GM21619 (cell line): ENCODE measurements around the gene ASB10.

ENCODE experiments used
- ATAC-seq: cut with Tn5 transposase; IDR thresholded peaks from one replicate; pipeline ENCODE4 v1.9.1; 2021; ENCODE audit not compliant: unreplicated experiment

The ASB10 gene

GRCh38 chr7:151167197-151167961 lies 19.7 kb downstream of the ASB10 start, which contains the start of gene GBX1:
TSS of gene GBX1 (minus strand) at chr7:151167694. CDS start at chr7:151167548, 146 bp downstream.
- ATAC-seq, result no peak

- ATAC-seq, result no peak
These were observed 20.3 kb downstream of the ASB10 start for GRCh38 chr7:151166629-151167196.

DNA sequence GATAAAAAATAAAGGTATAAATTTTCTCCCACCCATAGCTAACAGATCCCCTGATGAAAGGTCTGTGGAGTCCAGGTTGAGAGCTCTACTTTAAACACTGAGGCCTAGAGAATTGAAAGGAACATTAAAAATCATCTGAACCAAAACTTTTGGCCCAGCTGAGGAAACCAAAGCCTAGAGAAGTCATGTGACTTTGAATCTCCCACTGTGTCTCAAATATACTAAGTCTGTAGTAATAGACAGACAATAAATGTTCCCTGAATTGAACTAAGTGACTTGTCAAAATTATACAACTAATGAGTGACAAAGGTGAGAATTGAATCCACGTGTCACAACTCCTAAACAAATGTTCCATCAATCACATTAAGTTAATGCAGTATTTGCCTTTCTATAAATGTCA lies 25.3 kb downstream of the ASB10 start:
- ATAC-seq, result no peak

DNA sequence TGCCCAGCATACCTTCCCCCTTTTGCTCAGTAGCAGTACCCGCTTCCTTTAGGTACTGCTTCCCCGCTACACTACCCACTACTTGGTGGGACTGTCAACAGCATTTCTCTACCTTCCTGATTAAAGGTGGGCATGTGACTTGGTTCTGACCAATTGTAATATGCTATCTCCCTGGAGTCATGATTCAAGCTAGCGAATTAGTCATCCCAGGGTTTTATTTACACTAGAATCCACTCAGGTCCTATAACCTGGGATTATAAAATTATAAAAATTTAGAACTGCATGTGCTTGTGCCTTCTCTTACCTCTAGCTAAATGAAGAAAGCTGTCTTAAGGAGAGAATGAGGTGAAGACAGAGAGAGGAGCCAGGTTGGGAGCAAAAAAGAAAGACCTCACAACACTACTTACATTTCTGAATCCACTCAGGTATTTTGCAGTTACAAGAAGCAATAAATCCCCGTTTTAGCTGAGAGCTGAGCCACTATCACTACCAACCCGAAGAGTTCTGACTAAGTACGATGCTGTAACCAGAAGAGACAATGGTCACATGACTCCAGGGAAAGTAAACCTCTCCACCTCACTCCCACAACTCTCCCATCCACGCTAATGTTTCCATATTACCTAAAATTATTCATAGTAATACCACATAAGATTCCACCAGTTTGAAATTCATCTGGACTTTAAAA lies 29.3 kb downstream of the ASB10 start:
- ATAC-seq, result no peak

DNA sequence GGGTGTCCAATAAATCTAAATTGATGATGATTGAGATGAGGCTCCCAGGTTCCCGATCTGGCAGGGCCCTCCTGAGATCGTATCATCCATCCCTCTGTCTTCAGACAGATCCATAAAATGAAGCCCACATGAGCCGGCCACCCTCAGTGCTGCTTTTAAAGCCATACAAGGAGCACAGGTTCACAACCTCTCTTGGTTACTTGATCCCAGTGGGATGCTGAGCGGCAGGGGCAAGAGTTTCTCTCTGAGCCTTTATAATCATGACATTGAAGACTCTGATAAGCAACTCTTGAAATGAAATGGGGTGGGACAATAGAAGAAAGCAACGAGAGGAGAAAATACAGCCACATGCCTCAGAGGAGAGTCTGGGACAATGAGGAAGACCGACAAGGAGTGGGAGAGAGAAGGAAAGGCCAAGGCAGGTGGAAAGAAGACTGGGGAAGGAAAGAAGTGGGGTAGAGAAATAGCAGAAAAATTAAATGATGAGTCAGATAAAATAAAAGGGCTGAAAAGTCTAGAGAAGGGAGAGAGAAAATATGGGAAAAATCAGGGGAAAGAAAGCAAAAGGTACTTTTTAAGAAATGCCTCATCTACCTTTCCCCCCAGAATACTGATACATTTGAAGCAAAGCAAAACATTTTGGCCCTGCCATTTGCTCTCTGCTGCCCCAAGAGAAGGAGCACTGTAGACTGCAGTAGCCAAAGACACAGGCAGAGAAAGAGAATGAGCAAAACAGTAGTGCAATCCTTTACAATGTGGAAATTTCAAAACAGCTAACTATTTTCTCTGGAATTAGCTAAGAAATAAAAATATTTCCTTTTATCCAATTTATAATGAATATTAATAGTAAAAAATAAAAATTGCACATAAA lies 34.2 kb downstream of the ASB10 start:
- ATAC-seq, result no peak

GRCh38 chr7:151150388-151150787 lies 36.7 kb downstream of the ASB10 start:
- ATAC-seq, result no peak

DNA sequence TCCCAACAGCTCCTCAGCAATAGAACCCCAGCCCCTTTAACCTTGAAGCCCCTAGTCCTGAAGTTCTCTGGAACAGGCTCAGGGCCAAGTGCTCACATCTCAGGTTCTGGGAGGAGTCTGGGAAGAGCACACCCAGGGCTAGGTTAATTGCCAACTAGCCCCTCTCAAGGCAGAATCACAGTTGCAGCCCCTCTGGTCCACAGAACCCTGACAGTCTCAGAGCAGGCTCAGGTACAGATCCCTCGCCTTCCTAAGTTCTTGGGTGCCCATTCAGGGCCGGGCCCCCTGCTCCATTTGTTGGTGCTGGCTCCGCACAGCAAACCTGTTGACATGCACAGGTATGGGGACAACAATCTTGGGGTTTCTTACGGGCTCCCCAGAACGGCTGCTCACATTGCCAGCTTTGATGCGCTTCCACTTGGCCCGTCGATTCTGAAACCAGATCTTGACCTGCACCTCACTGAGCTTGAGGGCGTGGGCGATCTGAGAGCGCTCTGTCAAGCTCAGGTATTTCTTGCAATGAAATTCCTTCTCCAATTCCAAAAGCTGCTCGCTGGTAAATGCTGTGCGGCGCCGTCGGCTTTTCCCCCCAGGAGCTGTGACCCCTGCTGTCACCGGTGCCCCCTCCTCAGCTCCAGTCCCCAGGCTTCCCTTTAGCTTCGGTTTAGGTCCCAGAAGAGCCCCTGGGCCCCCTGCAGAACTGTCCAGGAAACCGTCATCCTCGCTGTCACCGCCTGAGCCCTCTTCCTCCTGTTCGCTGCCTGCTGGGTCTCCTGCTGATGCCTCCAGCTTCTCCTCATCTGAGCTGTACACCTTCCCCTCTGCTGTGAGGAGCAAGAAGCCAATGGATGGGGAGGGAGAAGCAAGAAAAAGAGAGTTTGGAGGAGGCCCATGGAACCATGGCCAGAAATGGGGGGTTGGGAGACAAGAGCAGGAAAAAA lies 38.5 kb downstream of the ASB10 start:
- ATAC-seq, result no peak

- ATAC-seq, result no peak
These were observed 40.3 kb downstream of the ASB10 start for GRCh38 chr7:151146761-151147160.

GRCh38 chr7:151144387-151144786 lies 42.7 kb downstream of the ASB10 start:
- no peak for ATAC-seq

DNA sequence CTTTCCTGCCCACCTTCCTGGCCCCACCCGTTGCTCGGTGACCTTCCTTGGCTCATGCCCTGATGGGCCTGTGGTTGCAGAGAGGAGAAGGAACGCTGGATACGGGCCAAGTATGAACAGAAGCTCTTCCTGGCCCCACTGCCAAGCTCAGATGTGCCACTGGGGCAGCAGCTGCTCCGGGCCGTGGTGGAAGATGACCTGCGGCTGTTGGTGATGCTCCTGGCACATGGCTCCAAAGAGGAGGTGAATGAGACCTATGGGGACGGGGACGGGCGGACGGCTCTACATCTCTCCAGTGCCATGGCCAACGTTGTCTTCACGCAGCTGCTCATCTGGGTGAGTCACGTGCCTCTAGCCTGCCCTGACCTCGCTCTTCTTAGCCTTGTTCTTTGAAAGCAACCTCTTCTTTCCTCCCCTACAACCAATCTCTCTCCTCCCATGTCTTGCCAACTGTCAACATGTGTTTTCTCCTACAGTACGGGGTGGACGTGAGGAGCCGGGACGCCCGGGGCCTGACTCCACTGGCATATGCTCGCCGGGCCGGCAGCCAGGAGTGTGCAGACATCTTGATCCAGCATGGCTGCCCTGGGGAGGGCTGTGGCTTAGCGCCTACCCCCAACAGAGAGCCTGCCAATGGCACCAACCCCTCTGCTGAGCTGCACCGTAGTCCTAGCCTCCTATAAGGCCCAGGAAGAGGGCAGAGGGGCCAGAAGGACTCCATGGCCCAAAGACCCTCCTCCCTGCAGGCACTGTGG lies 43.6 kb downstream of the ASB10 start:
- no peak for ATAC-seq

- ATAC-seq, result no peak
These were observed 44.4 kb downstream of the ASB10 start for GRCh38 chr7:151142686-151143040.

DNA sequence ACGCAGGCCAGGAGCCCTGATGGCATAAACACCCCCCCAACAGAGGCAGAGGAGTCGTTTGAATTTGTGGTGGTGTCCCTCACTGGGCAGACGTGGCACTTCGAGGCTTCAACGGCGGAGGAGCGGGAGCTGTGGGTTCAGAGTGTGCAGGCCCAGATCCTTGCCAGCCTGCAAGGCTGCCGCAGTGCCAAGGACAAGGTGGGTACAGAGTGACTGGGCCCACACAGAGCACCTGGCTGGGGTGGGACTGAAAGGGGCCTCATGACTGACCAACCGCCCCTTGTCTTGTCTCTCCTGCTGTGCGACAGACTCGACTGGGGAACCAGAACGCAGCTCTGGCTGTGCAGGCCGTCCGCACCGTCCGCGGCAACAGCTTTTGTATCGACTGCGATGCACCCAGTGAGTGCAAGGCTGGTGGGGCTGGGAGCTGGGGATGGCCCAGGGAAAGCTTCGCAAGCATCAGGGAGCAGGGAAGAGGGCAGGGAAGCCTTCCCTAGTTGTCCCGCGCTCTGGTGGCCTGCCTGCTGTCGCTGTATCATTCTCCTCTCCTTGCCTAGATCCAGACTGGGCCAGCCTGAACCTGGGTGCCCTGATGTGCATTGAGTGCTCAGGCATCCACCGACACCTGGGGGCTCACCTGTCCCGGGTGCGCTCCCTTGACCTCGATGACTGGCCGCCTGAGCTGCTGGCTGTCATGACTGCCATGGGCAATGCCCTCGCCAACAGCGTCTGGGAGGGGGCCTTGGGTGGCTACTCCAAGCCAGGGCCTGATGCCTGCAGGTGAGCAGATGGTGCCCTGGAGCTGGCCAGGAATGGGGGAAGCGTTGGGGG lies 45.0 kb downstream of the ASB10 start:
- no peak for ATAC-seq

DNA sequence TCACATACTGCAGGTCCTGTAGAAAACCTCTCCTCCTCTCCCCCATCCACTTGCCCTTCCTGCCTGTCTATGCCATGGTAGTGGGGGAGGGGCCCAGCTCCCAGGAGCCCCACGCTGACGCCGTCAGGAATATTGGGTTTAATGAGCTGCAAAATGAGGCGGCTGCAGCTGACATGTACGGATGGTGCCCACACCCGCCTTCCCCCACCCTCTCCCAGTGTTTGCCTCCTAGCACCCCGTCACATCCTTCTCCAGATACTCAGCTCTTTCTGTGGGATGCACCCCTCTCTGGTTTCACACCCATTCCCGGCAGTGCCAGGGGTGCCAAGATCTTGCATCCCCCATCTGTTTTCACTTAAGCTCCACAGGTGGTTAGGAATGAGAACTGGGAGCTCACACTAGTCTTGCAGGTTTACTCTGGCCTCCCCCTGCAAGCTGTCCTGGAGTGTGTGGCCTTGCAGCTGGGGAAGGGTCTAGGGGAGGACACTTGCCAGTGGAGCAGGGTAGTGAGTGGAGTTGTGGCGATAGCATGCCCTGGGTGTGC lies 45.7 kb downstream of the ASB10 start:
- no peak for ATAC-seq

- ATAC-seq, result no peak
These were observed 46.2 kb downstream of the ASB10 start for GRCh38 chr7:151140826-151141225.

- no peak for ATAC-seq
These were observed 47.3 kb downstream of the ASB10 start for GRCh38 chr7:151139791-151140190.

GRCh38 chr7:151139071-151139790 lies 47.8 kb downstream of the ASB10 start:
- no peak for ATAC-seq

DNA sequence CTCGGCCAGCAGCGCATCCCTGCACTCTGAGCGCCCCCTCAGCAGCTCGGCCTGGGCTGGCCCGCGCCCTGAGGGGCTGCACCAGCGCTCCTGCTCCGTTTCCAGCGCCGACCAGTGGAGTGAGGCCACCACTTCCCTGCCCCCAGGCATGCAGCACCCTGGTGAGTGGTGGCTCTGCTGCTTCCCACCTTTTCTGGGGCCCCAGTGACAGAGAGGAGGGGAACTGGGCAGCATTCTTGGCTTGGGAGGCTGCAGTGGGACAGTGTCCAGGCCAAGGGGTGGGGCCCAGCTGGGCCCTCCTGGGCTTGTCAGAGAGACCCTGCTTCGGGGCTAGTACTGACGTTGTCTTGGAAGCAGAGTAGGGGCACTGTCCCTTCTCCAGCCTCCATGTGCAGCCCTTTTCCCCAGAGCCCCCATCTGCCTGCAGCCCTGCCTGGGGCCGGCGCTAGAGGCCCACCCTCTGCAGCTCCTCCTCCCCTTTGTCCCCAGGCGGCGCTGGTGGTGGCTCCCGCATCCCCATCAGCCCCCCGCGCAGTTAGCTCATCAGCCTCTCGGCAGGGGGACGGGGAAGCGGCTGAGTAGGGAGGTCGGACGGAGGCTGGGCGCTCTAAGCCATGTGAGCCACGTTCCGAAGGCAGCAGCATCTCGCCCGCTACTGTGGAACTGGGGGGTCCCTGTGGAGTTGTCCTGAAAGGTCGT lies 48.7 kb downstream of the ASB10 start:
- no peak for ATAC-seq
